Measurements from ENCODE around the gene ARHGAP22.

The ARHGAP22 gene

GRCh38 chr10:48495282-48496045 is 109.4 kb downstream of the ARHGAP22 start:
- no peak for DNase-seq

GRCh38 chr10:48494611-48495010 is 110.3 kb downstream of the ARHGAP22 start:
- DNase-seq = no peak

DNA sequence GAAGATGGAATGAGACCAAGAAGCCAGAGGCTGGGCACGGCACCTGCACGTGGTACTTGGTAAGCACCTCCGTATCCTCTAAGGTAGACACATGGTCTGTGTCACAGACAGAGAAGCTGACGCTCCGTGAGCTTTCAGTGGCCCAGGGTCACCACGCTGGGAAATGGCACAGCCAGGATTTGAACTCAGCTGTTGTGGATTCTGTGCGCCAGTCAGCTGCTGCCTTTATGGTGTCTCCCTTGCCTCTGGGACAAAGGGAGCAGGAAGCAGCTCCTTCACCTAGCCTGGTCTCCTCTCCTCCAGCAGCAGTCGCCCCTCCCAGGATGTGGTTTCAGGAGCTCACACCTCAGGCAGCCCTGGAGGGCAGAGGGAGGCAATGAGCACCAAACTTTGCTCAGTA is 110.8 kb downstream of the ARHGAP22 start:
- no peak for DNase-seq

DNA sequence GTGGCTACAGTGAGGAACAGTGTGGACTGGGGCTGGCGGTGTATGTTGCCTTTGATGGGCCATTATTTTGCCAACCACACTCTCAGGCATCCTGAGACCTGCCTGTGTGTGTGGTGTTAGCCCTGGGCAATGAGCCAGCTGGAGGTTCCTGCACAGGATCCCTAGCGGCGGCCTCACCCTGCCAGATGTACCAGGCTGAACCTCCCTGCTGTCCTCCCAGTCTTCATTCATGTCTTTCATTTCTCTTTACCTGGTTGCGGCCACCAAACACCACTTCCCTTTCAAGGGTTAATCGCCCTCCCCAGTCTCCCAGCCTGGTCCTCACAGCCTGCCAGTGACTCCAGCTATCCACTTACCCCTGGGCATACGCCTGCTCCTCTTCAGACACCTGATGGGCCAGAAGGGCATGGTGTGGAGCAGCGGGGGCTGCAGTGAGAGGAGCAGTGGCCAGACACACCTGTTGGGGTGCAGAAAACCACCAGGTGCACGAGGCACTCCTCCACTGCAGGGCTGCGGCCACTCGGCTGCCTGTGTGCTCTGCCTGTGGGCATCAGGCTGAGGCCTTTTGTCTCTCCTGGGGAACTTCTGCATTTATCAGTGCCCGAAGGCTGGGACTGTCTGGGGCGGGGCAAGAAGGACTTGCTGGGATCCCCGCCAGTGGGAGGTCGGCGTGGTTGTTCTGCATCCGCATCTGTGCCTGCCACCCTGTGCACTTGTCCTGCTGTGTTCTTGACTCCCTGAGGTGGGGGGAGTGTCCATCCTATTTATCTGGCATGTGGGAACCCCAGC is 111.6 kb downstream of the ARHGAP22 start:
- peak; percentile 10 for DNase-seq

- no peak for DNase-seq
These were observed 112.7 kb downstream of the ARHGAP22 start for GRCh38 chr10:48492201-48492600.

DNA sequence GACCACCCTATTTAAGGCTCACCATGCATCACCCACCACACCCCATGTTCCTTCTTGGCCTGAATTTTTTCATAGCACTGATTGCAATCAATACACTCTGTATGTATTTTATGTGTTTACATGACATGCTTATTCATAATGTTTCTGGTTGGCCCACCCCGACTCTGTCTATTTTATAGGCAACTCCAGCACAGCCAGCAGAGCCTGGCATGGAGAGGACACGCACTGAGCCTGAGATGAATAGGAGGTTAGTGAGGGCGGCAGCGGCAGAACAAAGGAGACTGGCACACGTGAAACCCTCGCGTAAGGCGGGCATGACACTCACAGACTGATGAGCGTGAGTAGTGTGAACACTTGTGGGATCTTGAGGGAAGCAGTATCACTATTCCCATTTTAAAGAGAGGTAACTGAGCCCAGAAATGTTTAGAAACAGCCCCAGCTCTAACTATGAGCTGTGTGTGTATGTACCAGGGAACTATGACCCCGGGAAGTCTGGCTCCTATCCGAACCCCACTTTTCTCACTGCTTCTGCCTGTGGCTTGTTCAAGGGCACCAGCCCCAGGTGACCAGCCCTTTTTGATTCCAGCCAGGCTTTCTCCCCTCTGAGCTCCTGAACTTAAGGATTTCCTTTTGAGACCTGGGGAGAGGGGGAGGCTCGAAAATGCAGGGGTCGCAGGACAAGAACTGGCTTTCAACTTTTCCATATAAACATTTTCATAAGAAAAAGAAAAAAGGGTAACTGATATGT is 113.3 kb downstream of the ARHGAP22 start:
- DNase-seq = no peak

DNA sequence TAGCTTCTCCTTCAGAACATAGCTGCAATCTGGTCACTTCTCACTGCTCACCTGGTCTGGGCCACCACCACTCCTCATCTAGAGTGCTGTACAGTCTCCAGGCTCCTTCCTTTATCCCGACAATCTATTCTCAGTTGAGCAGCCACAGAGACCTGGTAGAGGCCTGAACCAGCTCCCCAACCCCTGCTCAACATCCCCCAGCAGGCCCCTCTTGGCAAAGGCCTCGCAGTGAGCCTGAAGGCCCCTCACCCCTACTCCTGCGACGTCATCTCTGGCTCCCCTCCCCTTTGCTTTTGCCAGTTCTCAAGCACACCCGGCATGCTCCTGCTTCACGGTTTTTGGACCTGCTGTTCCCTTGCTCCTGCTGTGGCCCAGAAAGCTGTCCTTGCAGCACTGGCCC is 113.9 kb downstream of the ARHGAP22 start:
- no peak for DNase-seq

GRCh38 chr10:48490571-48490940 is 114.3 kb downstream of the ARHGAP22 start:
- DNase-seq = no peak

GRCh38 chr10:48489099-48489498 is 115.8 kb downstream of the ARHGAP22 start:
- no peak for DNase-seq

DNA sequence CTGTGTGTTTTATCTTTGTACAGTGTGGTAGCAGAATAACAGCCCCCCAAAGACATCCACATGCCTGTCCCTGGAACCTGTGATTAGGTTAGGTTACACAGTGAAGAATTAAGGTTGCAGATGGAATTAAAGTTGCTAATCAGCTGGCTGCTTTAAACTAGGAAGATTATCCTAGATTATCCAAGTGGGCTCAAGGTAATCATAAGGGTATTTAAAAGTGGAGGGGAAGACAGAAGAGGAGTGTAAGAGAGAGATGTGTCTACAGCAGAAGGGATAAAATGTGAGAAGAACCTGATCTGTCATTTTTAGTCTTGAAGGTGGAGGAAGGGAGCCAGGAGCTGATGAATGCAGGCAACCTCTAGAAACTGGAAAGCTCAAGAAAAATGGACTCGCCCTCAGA is 117.6 kb downstream of the ARHGAP22 start:
- DNase-seq = no peak

GRCh38 chr10:48485711-48486110 is 119.2 kb downstream of the ARHGAP22 start:
- DNase-seq = no peak

- DNase-seq = no peak
These were observed 120.0 kb downstream of the ARHGAP22 start for GRCh38 chr10:48484911-48485310.

DNA sequence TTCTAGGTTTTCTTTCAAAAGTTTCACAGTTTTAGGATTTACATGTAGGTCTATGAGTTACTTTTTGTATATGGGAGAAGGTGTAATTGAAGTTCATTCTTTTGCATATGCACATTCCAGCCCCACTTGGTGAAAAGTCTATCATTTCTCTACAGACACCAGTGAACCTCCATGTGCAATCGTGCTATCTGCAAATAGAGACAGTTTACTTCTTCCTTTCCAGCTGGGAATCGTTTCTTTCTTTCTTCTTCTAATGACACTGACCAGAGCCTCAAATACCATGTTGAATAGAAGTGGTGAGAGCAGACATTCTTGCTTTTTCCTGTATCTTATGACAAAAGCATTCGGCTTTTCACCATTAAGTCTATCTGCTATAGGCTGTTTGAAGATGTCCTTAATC is 122.7 kb downstream of the ARHGAP22 start:
- DNase-seq = no peak

DNA sequence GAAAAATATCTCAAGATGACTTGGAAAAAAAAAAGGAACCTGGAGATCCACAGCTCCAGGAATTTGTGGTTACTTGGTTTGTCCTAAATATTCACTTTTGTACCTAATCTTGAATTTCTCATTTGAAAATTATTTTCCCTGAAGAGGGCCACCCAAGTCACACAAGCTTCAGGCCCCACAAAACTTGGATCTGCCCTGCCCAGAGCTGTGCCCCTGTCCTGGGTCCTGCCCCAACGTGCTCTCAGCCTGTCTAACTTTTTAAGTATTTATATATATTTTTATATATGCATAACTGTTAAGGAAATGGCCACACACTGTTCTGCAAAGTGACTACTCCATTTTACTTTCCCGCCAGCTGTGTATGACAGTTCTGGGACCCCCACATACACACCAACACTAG is 123.5 kb downstream of the ARHGAP22 start:
- DNase-seq = no peak

- no peak for DNase-seq
These were observed 124.2 kb downstream of the ARHGAP22 start for GRCh38 chr10:48480397-48481374.

- no peak for DNase-seq
These were observed 125.7 kb downstream of the ARHGAP22 start for GRCh38 chr10:48478980-48479811.

GRCh38 chr10:48478469-48478868 is 126.4 kb downstream of the ARHGAP22 start:
- no peak for DNase-seq

DNA sequence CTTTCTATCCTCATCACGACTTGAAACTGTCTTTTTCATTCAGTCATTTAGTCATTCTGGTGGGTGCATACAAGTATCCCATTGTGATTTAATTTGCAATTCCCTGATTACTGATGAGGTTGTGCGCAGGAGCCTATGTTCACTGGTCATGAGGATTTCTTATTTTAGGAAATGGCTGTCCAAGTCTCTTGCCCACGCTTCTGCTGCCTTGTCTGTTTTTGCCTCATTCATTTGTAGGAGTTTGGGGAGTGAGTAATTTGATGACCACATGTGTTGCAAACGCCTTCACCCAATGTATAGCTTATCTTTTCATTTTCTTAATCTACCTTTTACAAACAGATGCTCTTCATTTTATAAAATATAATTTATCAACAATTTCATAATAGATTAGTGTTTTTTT is 127.3 kb downstream of the ARHGAP22 start:
- no peak for DNase-seq

DNA sequence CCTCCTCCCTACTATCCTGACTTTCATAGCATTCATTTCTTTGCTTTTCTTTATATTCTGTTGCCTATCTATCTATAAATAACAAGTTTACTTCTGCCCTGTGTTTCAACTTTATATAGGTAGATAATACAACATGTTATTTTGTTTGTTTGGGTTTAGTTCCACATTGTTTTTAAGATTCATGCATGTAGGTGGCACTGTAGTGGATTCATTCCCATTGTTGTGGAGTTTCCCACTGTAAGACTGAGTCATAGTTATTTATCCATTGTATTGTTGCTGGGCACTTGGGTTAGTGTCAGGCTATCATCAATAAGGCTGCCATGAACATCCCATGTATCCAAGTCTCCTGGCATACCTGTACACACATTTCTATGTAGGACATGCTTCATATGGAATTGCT is 127.7 kb downstream of the ARHGAP22 start:
- no peak for DNase-seq

DNA sequence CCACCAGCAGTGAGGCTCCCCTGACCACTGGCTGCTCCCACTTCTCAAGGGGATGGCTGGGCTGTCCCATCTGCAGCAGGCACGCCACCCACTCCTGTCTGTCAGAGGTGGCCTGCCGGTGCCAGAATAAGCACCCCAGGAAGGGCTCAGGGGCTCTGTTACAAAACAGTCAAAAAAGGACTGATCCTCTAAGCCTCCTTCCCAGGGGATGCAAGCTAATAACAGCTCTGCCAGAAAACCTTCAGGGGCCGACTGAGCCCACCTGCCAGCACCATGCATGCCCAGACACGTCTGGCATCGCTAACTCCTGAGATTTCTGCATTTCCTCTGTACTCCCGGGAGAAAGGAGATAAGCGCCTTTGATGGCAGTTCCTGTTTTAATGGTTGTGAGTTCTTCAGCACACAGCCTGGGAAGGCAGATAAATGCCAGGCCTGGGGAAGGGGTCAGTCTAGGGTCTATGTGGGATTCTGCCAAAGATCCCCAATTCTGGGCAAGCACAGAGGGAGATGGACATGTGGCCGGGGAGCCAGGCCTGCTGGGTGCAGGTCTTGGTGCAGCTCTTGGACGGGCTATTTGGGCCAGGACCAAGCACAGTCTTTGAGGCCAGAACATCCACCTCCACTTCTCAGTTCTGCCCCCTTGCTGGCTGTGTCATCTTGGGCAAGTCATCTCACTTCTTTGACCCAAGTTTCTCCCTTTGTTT is 128.4 kb downstream of the ARHGAP22 start:
- no peak for DNase-seq

DNA sequence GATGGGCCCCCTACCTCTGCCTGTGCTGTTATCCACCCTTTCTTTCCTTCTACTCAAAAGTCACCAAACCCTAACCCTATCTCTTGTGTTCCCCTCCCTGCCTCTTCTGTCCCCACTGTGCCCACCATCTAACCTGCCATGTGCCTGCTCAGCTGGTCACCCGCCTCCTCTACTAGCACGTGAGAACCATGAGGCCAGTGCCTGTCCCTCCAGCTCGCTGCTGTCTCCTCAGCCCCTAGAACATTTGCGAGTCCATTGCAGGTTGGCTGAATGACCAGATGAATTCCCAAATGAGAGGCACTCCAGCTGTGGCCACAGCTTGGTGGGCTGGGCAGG is 129.0 kb downstream of the ARHGAP22 start:
- no peak for DNase-seq

Data from fibroblast of skin of right biceps (primary cell).